ENCODE data around the gene QSOX1.

Gene QSOX1

GRCh38 chr1:180213401-180214170 lies 58.9 kb downstream of the QSOX1 start:
- DNase-seq (ENCODE audit: low read depth, low spot score) = no peak

GRCh38 chr1:180215856-180216625 lies 61.4 kb downstream of the QSOX1 start:
- no peak for DNase-seq (ENCODE audit: low read depth, low spot score)

DNA sequence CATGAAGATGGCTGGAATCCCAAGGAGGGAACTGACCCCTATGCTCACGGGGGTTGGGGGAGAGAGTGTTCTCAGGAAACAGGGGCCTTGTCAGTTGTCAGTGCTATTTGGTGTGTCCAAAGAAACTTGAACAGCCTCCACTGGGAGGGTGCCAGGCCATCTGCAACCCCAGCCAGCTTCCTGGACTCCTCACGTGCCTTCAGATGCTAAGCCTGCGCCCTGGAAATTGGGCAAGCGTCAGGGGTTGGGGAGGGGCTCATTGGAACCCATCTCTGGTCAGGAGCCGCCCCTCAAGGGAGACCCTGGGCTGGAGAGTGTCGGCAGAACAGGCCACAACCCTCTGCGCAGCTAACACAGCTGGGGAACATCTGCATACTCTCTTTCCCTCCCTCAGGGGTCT lies 62.3 kb downstream of the QSOX1 start:
- DNase-seq (ENCODE audit: low read depth, low spot score) = no peak

- DNase-seq (ENCODE audit: low read depth, low spot score) = no peak
Measured at GRCh38 chr1:180218806-180219765, 64.4 kb downstream of the QSOX1 start.

DNA sequence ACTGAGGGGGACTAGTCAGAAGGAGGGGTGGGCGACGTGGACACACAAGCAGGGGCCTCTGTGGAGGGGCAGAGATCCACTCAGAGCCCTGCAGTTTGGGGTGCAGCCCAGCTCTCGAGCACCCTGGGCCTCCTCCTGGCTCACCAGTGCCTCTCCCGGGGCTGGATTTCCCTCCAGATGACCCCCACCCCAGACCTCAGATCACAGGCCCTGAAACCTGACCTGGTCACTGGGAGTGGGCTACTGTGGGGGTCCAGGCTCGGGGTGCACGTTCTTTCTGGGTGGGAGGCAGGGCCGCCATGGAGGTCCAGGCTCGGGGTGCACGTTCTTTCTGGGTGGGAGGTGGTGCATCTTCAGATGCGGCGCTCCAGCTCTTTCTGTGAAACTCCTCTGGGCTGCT lies 65.1 kb downstream of the QSOX1 start:
- DNase-seq (ENCODE audit: low read depth, low spot score) = no peak

DNA sequence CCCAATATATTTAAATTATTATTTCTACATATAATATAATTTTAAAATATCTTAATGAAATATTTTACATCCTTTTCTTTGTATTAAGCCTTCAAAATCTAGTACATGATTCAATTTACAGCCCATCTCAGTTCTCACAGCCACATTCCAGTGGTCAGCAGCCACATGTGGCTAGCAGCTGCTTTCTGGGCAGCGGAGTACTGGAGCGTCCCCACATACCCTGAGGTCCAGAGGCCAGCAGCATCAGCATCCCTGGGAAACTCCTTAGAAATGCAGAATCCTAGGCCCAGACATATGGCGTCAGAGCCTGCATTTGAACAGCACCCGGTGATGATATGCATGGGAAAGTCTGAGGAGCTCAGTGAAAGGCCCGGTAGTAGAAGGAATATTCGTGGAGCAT lies 66.8 kb downstream of the QSOX1 start:
- DNase-seq (ENCODE audit: low read depth, low spot score) = no peak

- DNase-seq (ENCODE audit: low read depth, low spot score) = no peak
Measured at GRCh38 chr1:180224902-180225301, 70.2 kb downstream of the QSOX1 start.

- DNase-seq (ENCODE audit: low read depth, low spot score) = no peak
Measured at GRCh38 chr1:180225403-180225802, 70.7 kb downstream of the QSOX1 start.

DNA sequence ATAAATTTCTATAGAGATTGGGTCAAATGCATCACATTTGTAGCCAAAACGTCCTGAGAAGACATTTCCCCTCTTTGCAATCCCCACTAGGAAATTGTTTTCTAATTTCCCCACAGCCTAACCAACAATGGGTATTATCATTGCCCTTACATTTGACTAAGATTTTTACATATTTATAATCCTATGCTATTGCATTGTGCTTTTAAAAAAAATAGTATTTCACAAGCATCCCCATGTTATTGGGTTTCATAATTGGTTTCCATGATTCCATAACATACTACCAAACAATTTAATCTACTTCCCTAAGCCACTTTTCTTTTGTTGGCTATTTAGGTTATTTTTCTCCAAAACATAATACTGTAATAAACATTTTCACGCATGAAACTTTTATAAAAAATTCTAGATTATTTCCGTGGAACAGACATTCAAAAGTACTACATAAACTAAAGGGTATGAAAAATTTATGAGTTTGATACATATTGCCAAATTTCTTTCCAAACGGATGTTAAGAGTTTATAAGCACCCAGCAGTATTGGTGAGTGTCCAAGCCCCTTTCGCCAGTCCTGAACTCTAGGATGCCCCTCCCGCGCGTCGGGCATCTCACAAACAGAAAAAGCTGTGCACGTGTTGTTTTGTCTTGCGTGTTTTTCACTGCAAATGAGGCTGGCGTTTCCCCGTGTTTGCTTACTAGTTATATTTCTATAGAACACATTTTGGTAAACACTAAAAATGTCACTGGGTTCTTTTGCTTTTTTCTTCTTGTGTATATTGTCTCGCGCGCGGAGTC lies 73.4 kb downstream of the QSOX1 start:
- no peak for DNase-seq (ENCODE audit: low read depth, low spot score)

DNA sequence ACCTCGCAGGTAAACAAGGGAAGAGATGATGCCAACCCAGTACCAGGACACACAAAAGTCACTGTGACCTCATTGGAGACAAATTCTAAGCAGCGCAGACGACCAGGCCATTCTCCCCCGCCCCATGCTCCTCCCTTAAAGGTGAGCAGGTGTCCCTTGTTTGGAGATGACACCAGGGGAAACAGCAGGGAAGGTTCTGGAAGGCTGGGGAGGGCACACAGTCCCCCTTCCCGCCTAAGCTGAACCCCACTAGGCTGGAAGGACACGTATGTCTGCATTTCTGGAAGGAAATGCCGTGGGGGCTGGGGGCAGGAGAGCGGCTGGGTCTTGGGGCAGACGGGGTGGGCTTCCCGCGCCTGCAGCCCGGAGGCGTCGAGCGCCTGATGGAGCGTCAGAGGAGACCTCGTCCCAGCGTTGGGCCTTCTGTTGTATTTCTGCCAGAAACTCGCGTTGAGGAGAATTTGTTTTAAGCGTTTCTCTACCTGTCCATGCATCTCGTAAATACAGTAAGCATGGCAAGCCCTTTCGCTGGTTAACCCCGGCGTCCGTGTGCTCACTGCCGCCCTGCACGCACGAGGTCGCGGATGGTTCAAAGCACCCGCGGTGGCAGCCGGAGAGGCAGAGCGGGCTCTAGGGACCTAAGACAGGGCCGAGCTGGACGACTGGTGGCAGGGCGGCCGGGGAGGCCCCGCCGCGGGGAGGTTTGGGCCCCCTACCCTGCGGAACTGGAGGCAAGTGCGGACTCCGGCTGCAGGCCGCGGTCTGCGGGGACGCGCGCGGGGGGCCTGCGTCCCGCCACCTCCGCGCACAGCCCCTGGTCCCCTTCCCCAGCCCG lies 74.2 kb downstream of the QSOX1 start:
- DNase-seq (ENCODE audit: low read depth, low spot score) = no peak

DNA sequence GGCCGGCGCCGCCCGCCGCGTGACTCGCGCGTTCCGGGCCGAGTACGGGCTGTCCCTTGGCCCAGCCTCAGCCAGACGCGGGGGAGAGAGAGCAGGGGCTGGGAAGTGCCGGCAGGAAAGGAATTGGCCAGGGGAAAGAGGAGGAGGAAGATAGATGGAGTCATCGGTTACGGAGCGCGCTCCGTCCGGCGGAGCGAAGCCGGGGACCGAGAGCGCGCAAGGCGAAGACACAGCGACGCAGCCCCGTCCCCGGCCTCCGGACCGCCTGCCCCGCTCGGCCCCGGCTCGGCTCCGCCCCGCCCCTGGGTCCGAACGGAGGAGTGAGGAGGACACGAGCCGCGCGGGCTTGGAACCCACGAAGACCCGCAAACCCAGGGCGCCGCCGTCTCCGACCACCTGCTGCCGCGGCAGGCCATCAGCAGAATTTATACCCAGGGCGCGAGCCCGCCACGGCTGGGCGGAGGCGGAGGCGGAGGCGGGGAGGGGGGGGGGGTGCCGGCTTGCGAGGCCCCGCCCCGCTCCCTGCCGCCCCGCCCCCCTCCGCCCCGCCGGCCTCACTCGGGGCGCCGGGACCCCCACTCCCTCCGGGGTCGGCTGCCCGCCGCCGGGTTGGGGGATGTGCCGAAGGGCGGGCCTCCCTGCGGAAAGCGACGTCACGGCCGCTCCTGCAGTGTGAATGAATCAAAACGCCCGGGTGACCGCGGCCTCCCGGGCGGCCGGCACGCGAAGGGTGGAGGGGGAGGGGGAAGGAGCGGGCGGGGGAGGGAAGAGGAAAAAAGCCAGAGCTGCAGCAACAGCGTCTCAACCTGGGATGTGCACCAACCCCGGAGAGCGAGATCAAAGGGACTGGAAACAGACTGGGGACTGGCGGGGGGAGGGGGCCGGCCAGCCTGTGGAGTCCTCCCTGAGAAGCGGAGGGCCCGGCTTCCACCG lies 75.1 kb downstream of the QSOX1 start, which contains the start of gene LHX4:
LHX4 (plus strand) TSS at position 782 of the 933 bp plus-strand sequence. CDS start 266 bp downstream, outside the sequence.
- DNase-seq (ENCODE audit: low read depth, low spot score) = no peak

DNA sequence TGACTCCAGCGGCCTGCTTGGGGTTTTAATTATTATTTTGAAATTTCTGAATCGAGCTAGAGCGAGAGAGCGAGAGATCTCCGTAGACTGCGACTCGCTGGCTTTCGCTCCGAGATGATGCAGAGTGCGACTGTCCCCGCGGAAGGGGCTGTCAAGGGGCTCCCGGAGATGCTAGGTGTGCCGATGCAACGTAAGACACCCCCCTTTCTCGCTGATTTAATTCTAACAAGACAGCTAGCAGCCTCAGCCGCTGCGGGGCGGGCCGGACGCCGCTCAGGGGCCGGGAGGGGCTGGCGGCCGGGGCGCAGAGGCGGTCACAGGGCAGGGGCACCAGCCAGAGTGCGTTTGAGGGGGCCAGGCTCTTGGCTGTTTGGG lies 75.7 kb downstream of the QSOX1 start:
- no peak for DNase-seq (ENCODE audit: low read depth, low spot score)

DNA sequence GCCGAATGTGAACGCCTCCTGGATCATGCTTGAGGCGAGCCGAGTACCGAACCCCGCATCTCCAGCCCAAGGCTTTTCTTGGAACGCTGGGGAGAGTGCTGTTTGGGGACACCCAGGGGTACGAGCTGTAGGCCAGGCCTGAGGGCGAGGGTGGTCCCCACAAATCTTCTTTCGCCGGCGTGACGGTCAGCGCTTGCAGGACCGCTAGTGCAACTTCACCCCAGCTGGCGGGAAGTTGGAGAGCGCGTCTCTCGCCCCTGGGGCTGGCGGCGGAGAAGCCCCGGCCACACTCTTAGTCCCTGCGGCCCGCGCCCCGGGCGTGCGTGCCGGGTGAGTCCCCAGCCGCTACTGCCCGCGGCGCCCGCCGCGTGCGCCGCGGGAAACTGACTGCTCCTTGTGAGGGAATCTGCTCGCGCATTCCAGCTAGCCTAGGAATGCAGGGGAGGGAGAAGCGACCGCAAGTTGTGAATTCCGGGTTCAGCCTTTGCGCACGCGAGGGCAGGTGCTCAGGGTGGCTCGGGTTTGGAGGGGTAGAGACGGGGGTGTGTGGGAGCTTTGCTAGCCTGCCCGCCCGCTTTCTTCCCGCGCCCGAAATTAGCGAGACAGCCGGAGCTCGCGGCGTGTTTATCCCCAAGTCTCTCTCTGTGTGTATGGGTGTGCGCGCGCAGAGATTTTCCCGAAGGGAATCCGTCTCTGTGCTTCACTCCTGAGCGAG lies 76.3 kb downstream of the QSOX1 start:
- DNase-seq (ENCODE audit: low read depth, low spot score) = no peak

GRCh38 chr1:180231506-180231921 lies 76.8 kb downstream of the QSOX1 start:
- no peak for DNase-seq (ENCODE audit: low read depth, low spot score)

- DNase-seq (ENCODE audit: low read depth, low spot score) = no peak
Measured at GRCh38 chr1:180231936-180232335, 77.3 kb downstream of the QSOX1 start.

DNA sequence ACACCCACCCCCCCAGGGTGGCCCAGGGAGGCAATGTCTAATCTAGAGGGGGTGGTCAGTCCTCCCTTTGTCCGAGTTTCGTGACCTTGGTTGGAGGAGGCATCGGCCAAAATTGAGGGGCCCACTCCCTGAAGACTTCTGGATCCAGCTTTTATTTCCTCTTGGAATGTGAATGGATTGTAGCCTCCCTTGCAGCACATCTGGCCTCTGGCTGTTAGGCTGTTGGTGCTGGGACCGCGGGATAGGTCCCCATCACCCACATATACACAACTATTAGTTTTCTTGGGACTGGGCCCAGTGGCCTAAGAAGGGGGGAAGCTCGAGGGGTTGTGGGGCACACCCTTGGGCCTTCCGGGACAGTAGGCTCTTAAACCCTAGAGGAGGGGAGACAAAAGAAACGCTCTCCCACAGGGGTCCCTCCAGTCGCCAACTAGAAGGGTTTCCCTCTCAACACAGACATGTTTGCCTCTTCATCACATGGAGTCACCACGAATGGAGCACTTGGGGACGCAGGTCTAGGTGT lies 77.9 kb downstream of the QSOX1 start:
- no peak for DNase-seq (ENCODE audit: low read depth, low spot score)

DNA sequence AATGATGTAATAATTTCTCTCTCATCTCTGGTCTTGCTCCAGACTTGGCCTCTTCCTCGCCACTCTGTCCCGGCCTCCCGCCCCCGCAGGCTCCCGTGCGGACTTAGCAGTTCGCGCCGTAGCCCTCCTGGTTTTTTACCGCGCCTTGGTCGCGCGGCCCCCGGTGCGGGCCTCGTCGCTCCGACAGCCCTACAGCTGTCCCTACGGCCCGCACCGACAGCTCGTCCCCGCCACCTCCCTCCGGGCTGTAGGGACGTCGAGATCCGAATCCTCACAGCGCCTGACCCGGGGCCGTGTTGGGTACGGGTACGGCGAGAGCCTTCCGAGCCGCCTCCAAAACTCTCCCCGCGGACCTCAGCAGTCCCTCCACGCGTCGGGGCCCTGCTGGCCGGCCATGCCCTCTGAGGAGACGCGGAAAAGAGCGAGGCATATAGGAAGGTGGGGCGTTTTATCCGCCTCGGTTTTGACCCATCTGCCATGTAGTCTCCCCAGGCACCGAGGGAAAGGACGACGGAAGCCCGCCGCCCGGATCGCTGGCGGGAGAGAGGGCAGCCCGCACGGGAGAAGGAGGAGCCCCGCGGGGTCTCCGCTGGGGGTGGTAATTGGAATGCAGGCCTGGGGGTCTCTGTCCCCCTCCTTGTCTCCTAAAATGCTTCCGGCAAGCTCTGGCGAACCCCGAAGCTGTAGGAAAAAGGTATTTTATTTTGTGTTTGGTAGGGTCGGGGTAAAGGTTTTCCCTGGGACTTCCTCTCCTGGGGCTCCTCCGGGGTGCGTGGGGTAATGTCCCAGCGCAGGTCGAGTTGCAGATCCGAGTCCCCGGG lies 78.7 kb downstream of the QSOX1 start:
- DNase-seq (ENCODE audit: low read depth, low spot score) = no peak

Measured in activated CD4-positive, CD25-positive, alpha-beta regulatory T cell treated with anti-CD3 and anti-CD28 coated beads, Interleukin-2, amount 50 U/mL, for 16 hours (primary cell).